Endodermal cell (in vitro differentiated cells): ENCODE results near the gene LMAN1. TPM values are rescaled to one million over a fixed set of nuclear protein-coding genes. Genes with fewer than 3 reads are reported as not detected.

Experiments
- DNase-seq: peaks from one replicate; pipeline ENCODE4 v3.0.0-alpha.2; 2017
- H3K27ac ChIP-seq: 2 replicates; pipeline ENCODE4 v1.5.1; 2013; ENCODE audit warnings: mild to moderate bottlenecking, low read depth, low read length, moderate library complexity
- H3K27me3 ChIP-seq: 2 replicates; pipeline ENCODE4 v1.6.1; 2013; ENCODE audit warnings: mild to moderate bottlenecking, low read length, moderate library complexity; ENCODE audit not compliant: insufficient read depth, control insufficient read depth, poor library complexity, severe bottlenecking
- H3K36me3 ChIP-seq: 2 replicates; pipeline ENCODE4 v1.7.0; 2013; ENCODE audit warnings: mild to moderate bottlenecking, low read length, moderate library complexity; ENCODE audit not compliant: control insufficient read depth, insufficient read depth
- H3K4me1 ChIP-seq: one replicate; pipeline ENCODE4 v1.7.0; 2013; ENCODE audit warnings: low read length; ENCODE audit not compliant: control insufficient read depth, insufficient read depth
- H3K4me3 ChIP-seq: 2 replicates; pipeline ENCODE4 v1.5.1; 2013; ENCODE audit warnings: mild to moderate bottlenecking, low read length, moderate library complexity
- H3K9ac ChIP-seq: 2 replicates; pipeline ENCODE4 v1.6.1; 2013; ENCODE audit warnings: mild to moderate bottlenecking, low read length, moderate library complexity; ENCODE audit not compliant: poor library complexity, severe bottlenecking; ENCODE audit errors: extremely low read depth
- H3K9me3 ChIP-seq: 2 replicates; pipeline ENCODE4 v1.6.1; 2013; ENCODE audit warnings: mild to moderate bottlenecking, low read length, moderate library complexity; ENCODE audit not compliant: control insufficient read depth
- H3K27ac Mint-ChIP-seq: 2 replicates; pipeline ENCODE4 v1.8.0; 2020; ENCODE audit warnings: mixed read lengths
- H3K27me3 Mint-ChIP-seq: 2 replicates; pipeline ENCODE4 v1.8.0; 2021; ENCODE audit warnings: mild to moderate bottlenecking, mixed read lengths; ENCODE audit not compliant: insufficient read depth
- H3K36me3 Mint-ChIP-seq: 2 replicates; pipeline ENCODE4 v1.8.0; 2020; ENCODE audit warnings: low read depth, mixed read lengths
- H3K4me1 Mint-ChIP-seq: 2 replicates; pipeline ENCODE4 v1.8.0; 2020; ENCODE audit warnings: mixed read lengths
- H3K4me3 Mint-ChIP-seq: 2 replicates; pipeline ENCODE4 v1.8.0; 2020; ENCODE audit warnings: mild to moderate bottlenecking, moderate library complexity, mixed read lengths
- H3K9me3 Mint-ChIP-seq: 2 replicates; pipeline ENCODE4 v1.8.0; 2020; ENCODE audit warnings: mild to moderate bottlenecking, mixed read lengths
- CTCF ChIP-seq: fragments of 200-600 bp; sonication (generic); conservative IDR thresholded peaks from 2 replicates; pipeline ENCODE4 v1.5.0; 2021; ENCODE audit warnings: antibody characterized with exemption, mild to moderate bottlenecking
- whole genome bisulfite sequencing, 2 experiments: methylation state at CpG; one replicate each; pipeline versions ENCODE4 v1.1.5 to v1.1.7; 2013; ENCODE audit warnings: missing lambda C conversion rate in 2 of 2, mixed read lengths in 1 of 2; ENCODE audit not compliant: insufficient coverage in 1 of 2, insufficient read length in 1 of 2; 5-methylcytosine and 5-hydroxymethylcytosine counted together
- total RNA-seq, 2 donors: library from RNA; stranded (reverse); fragmentation: NEBNext Ultra II Directional in 1 of 2; extraction: Animal tissue kit (Norgen Biotek cat#: 25700) in 1 of 2; gene quantifications; 2 replicates in 1 of 2; 3 replicates in 1 of 2; pipeline ENCODE4 v1.2.1, GENCODE V29; 2021

LMAN1 gene
- total RNA-seq, 2 donors from 2014 or later, result 82.9 to 125 TPM

DNA sequence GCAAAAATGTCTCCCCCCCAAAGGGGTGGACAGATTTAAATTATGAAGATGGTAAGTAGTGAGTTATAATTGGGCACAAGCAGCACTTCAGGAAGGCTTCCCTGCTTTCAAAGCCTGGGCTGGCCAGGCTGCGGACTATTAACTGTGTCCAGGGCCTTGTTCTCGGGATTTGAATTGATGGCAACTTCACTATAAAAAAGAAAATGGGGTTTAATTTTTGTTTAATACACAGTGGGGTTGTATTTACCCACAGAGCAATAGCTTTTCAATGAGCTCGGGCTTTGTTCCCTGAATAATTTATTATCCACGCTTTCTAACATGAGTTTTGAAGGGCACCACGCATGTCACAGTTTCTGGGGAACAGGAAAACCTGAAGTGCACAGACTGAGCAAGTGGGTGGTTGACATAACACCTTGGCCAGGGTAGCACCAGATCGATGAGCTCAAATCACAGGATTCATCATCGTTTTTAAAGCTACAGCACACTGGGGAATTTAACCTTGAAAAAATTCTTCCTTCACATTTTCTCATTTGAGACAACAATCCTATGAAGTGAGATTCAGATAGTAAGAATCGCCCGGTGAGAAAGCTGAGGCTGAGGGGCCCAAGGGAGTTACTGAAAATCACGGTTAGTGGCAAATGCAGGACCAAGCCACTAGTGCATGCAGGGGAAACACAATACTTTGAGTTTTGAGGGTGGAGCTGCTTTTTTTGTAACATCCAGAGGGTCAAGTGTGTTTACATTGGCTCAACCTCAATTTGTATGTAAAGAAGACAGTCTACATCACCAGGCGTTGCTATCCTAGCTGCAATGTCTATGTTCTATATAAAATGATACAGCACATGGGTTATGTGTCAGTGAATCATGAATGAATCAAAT, 28.9 kb upstream of the LMAN1 start:
- WGBS, 2 experiments, result 75 to 76% methylated on average over 9 to 11 of the region's 11 CpGs
- no peak for TF ChIP-seq CTCF
- Histone ChIP-seq H3K27me3 (peaks cover 29% of the 10 kb centered on the region), H3K9ac (peak overlapping the region; percentile 24), H3K36me3 (no peaks in the 10 kb centered on the region), H3K4me1 (peaks cover 22% of the 10 kb centered on the region), H3K4me3 (peak overlapping the region; percentile 19), H3K9me3 (no peaks in the 10 kb centered on the region), H3K27ac (no peak overlapping the region)
- no peaks in the 10 kb centered on the region for H3K36me3 Mint-ChIP-seq
- peak overlapping the region; percentile 90 for H3K27ac Mint-ChIP-seq
- peak; percentile 49 for DNase-seq
- H3K27me3 Mint-ChIP-seq, result peaks cover 21% of the 10 kb centered on the region
- H3K4me3 Mint-ChIP-seq, result no peak overlapping the region
- H3K9me3 Mint-ChIP-seq, result no peaks in the 10 kb centered on the region
- peaks cover 54% of the 10 kb centered on the region for H3K4me1 Mint-ChIP-seq

GRCh38 chr18:59386909-59387686, 28.0 kb upstream of the LMAN1 start:
- DNase-seq, result peak; percentile 91
- Histone ChIP-seq H3K4me3 (peak overlapping the region; percentile 19), H3K9me3 (no peaks in the 10 kb centered on the region), H3K27ac (no peak overlapping the region), H3K9ac (peak overlapping the region; percentile 24), H3K36me3 (no peaks in the 10 kb centered on the region), H3K27me3 (peaks cover 26% of the 10 kb centered on the region), H3K4me1 (peaks cover 22% of the 10 kb centered on the region)
- Mint-ChIP-seq H3K36me3 (no peaks in the 10 kb centered on the region), H3K27ac (peak overlapping the region; percentile 90), H3K4me1 (peaks cover 54% of the 10 kb centered on the region), H3K9me3 (no peaks in the 10 kb centered on the region), H3K4me3 (peak overlapping the region; percentile 1), H3K27me3 (peaks cover 20% of the 10 kb centered on the region)
- TF ChIP-seq CTCF, result no peak
- WGBS, 2 experiments, result 0 to 12% methylated on average over 3 to 8 of the region's 8 CpGs

- H3K27me3 Mint-ChIP-seq, result peaks cover 28% of the 10 kb centered on the region
- H3K4me1 ChIP-seq, result peaks cover 22% of the 10 kb centered on the region
- H3K36me3 ChIP-seq, result no peaks in the 10 kb centered on the region
- no peaks in the 10 kb centered on the region for H3K36me3 Mint-ChIP-seq
- no peak for TF ChIP-seq CTCF
- H3K9ac ChIP-seq, result no peak overlapping the region
- H3K27ac Mint-ChIP-seq, result no peak overlapping the region
- H3K27ac ChIP-seq, result no peak overlapping the region
- H3K9me3 Mint-ChIP-seq, result no peaks in the 10 kb centered on the region
- DNase-seq, result peak; percentile 51
- no peak overlapping the region for H3K4me3 ChIP-seq
- peaks cover 31% of the 10 kb centered on the region for H3K27me3 ChIP-seq
- WGBS, 2 experiments, result 83 to 88% methylated on average over 4 of the region's 4 CpGs
- H3K4me3 Mint-ChIP-seq, result no peak overlapping the region
- peaks cover 57% of the 10 kb centered on the region for H3K4me1 Mint-ChIP-seq
- no peaks in the 10 kb centered on the region for H3K9me3 ChIP-seq
These were observed 26.1 kb upstream of the LMAN1 start for GRCh38 chr18:59385191-59385590.
